RCC 7860 (cell line): Measurements from ENCODE around the gene ZNF664.
A peak's percentile ranks its signal among the peaks of the same experiment; 100 is the strongest.

Experiments
- DNase-seq: peaks from one replicate; pipeline ENCODE4 v3.0.0-alpha.2; 2015; ENCODE audit warnings: low spot score
- FAIRE-seq: peaks from 2 replicates; lab custom pipeline; 2012; peaks lifted over from hg19 to GRCh38; lab: Jason Lieb, UNC

The ZNF664 gene

DNA sequence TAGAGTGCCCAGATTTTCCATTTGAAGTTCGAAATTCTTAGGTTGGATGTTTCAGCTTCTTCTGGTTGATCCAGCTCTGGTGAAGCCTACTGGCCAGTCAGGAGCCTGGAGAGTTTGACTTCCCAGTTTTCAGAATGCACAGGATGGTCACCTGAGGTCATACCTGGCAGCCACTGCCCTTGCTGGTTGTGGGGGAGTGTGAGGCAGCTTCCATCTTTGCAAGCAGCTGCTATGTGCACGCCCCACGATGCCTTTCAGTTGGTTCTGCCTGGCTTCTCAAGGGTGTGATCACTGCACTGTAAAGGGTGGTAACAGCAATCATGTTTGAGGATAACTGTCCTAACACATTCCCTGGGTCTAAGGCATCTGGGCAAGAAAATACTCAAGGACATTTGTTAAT is 15.8 kb upstream of the ZNF664 start:
- DNase-seq, result no peak
- no peak for FAIRE-seq

DNA sequence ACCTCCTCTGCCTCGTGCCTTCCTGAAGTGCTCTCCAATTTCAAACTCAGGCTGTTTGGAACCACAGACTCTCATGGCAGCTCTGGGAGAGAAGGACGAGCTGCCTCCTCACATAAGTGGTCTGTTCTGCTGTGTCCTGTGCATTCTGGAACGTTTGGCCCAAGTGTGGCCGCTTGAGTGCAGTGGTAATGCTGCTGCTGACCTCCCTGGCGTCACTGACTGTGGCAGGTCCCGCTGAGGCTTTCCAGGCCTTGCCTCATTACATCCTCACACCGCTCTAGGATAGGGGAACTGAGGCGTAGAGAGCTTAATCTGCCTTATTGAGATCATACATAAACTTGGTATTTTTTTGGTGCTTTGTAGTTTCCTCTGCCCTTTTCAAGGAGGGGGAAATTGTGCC is 14.6 kb upstream of the ZNF664 start:
- DNase-seq (no peak), FAIRE-seq (no peak)

DNA sequence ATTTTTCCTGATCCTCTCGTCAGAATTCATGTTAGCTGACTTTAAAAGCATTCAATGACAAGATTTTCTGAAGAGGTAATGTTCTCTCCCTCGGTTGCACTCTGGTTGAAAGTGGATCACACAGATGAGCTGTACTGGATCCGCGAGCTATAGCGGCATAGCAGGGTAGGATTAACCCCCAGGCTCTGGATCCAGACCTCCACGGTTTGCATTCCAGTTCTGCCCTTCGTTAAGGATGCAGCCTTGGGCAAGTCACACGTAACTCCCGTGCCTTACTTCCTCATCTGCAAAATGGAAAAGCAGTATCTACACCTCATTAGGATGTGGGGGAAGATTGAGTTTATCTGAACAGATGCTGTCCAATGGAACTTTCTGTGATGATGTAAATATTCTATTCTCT is 14.1 kb upstream of the ZNF664 start:
- DNase-seq, result no peak
- no peak for FAIRE-seq

DNA sequence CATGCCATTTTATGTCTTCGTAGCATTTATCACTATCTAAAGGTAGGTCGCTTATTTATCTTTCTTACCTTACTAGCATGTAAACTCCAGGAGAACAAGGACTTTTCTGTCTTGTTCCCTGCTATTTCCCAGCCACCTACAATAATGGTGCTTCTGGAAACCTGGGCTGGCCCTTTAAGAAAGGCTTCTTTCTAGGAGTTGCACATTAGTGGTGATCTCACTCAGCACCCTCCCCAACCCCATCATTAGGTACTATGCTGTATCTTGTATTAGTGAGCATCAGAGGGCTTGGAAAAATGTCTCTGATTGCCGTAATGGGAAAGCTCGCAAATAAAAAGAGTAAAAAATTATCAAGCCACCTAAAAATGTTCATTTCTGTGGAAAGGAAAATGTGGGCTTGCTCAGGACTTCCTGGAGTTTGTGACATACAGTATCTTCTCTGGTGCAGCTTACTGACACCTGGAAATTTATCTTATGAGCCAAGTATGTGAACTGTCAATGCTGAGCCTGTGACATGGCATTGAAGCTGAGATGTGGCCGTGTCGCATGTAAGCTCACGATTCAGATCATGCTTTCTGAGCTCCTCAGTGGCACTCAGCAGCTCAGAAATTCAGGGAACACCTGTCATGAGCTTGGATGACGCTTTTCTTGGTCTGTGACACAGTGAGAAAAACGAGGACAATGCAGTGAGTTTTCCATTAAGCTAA is 12.8 kb upstream of the ZNF664 start:
- DNase-seq, result no peak
- no peak for FAIRE-seq

DNA sequence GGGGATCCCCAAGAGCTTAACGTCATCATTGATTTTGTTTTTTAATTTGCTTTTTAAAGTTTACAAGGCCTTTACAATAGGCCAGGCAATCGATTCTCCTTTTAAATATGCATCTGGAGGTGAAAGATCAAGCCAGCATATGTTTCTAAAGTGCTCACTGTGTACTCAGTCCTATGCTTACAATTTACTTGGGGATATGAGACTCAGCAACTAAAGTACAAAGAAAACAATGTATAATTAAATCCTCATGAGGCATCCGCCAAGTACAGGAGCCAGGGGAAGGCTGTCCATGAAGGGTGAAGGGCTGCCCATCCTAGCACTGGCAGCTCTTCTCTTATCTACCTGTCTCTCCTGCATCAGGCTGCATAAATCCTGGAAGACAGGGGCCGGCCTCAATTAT is 12.2 kb upstream of the ZNF664 start:
- DNase-seq, result no peak
- FAIRE-seq, result no peak

DNA sequence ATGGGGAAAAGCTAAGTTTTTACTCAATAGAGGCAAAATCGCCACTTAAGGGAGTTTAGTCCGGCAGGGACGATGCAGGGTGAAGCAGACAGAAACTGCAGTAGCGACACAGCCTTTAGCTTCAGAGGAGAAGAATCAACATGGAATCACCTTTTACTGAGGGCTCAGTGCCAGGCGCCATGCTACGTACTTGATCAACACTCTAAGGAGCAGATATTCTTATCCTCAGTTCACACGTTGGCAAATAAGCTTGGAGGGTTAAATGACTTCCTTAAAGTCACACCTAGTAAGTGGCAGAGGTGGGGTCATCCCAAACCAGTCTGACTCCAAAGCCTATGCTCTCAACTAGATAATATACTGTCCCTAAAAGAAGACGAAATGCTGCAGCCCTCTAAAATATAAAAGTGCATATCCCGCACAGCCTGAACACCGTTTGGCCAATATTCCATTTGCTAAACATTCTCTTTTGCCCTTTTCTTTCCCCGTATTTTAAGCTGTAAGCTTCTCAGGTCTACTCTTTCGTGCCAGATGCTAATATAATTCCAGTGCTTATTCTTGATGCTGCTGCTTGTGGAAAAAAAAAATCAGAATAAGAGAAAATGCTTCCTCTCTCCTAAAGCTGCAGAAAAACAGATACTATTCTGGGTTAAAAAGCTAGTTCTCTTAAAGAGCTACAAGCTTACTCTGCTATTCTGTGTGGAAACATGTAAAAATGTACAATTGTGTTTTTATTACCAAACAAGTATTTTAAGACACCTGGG is 11.2 kb upstream of the ZNF664 start:
- FAIRE-seq (no peak), DNase-seq (no peak)

DNA sequence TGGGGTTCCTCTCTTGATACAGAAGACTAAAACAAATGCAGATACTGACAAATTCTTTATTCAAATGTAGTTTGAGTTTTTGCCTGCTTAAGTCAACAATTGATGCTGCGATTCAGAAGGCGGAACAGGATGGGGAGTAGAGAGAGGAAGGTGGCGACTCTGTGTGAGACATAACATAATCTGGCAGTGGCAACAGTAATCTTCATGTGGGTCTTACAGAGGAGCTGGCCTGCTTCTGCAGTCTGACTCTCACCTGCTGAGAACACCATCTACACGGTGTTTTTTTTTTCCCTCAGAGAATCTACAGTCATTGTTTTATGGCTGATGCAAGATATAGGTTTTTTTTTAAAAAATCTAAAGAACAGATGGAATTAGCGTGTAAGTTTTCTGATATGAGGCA is 10.5 kb upstream of the ZNF664 start:
- DNase-seq, result no peak
- FAIRE-seq, result no peak

DNA sequence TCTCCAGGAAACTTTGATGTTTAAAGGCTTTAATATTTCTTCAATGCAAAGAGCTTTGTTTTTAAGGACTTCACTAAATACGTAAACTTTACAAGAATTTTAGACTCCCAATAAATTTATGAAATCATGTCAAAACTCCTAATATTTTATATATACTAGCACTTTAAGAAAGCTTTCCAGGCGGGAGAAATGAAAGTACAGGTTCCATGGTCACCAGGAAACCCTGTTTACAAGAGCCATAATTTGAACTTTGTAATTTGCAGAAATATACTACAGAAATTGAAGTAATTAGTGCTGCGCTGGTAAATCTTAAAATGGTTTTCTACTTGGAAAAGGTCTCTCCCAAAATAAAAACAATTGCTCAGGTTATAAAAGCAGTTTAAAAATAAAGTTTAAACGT is 9.2 kb upstream of the ZNF664 start:
- FAIRE-seq (no peak), DNase-seq (no peak)

DNA sequence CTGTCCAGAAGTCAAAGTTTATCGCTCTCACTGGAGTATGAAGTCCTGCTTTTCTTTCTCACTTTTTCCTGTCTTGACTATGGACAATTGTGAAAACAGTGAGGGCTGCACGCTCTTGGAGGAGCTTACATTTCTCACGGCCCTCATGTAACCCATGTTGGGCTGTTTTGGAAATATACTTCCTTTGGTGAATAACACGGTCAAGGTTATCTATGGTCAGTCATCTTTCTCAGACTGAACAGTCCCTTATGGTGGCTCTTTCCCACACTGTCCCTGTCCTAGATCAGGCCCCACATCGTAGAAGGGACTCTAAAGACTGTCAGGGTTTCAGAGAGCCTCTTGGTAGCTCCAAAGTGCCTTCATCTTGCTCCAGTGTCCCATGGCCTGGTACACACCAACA is 7.6 kb upstream of the ZNF664 start:
- DNase-seq, result no peak
- no peak for FAIRE-seq

DNA sequence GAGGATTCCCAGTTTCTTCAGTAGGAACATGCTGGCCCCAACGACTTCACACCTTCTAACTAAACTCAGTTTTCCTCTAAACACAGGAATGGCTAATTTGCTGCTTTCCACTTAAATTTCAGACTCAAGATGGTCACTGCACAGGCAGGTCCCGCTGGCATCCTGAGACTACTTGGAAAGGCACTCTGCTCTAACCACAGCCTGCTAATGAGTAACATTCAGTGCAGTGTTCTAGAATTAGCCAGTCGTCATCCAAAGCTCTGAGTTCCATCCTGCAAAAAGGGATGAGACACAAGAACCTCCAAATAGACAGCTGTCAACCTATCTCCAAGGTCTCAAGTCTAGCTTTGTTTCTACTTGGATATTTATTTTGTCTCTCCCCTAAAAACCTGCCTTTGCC is 6.4 kb upstream of the ZNF664 start:
- DNase-seq (peak; percentile 64), FAIRE-seq (peak; percentile 88)

DNA sequence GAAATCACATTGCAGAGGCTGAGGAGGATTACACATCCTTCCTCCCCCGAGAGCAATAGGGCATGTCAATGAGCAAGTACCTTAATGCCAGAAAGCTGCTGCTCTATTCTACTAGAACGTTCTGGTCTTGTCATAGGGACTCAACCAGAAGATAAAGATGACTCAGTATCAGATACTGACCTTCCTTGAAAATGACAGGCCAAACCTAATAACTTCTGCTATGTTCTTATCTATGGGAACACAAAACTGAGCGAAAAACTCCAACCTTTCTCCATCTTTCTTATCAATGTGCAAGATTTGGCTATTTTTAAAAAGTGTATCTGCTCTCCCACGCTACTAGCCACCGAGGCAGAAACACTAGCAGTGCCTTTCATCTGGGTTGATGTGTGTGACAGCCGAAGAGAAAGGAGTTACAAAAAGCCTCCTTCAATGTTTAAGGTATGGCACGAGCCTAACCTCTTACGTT is 5.9 kb upstream of the ZNF664 start:
- DNase-seq (peak; percentile 69), FAIRE-seq (no peak)

DNA sequence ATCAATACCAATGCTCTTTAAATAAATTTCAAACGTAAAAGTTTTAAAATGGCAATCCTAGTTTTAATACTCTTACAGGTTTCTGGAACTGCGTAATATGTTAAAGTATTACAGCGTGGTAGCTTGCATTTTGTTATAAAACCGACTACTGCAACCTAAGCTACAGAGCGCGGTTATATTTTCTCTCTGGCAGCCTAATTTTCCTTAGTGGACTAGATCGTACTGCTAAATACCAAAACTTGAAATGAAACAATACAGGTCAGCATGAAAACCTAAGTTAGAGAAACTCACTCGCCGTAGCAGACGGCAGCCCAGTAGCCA is 1.6 kb upstream of the ZNF664 start:
- DNase-seq, result no peak
- no peak for FAIRE-seq

DNA sequence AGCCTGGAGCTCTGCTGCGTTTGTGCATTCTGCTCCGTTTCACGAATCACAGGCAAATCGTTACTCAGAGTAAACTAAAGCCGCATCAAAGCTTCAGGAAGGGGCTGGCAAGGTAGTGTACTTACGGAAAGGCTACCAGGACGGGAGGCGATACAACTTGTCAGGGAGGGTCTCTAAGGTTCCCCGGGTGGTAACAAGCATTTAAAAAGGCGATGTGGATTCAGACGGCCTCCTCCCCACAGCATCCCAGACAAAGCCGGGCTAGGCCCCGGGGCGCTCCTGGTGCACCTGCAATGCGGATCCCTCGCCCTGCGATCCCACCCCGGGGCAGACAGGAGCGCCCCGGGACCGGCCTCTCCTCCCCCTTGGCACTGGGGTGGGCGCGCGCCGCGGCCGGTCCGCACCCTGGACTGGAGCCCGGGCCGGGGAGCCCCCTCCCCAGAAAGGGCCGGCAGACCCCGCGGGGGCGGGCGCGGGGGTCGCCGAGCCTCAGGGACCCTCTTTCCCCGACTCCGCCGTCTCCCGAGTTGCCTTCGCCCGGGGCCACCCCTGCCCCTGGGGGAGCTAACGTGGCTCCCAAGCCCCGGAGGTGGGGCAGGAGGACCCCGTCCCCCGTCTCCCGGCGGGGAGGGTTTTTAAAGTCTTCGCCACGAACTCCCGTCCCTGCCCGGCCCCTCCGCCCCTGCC is 1.1 kb upstream of the ZNF664 start:
- DNase-seq (peak; percentile 22), FAIRE-seq (no peak)

DNA sequence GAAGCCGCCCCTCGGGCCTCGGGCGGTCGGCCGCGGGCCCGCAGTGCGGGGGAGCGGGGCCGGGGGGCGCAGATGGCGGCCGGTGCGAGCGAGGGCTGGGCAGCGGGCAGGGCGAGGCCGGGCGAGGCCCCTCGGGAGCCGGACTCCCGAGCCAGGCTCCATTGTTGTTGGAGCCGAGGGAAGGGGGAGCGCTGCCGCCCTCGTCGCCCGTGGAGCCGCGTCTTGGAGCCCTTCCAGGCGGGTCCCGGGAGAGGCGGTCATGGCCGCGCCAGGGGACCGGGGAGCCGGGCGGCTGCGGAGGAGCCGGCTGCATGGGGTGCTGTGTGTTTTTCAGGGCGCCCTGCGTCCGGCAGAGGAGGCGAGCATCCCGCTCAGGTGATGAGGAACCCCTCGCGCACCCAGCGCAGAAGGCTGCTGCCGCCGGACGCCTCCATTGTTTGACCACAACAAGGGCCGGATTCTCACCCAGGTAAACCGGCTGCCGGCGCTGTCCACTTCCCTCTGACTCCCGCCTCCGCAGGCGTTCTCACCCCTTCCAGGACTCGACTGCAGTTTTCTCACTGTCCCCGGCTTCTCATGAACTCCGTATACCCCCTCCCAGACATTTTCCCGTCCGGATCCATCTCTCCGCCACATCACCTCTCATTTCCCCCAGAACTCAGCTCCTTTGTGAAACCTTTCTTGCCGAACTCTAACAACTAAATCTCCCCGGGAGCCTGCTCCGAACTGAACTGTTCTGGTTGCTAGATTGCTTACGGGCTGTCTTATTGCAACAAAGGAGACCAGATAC is 732 bp downstream of the ZNF664 start:
- FAIRE-seq, result no peak
- DNase-seq, result no peak

DNA sequence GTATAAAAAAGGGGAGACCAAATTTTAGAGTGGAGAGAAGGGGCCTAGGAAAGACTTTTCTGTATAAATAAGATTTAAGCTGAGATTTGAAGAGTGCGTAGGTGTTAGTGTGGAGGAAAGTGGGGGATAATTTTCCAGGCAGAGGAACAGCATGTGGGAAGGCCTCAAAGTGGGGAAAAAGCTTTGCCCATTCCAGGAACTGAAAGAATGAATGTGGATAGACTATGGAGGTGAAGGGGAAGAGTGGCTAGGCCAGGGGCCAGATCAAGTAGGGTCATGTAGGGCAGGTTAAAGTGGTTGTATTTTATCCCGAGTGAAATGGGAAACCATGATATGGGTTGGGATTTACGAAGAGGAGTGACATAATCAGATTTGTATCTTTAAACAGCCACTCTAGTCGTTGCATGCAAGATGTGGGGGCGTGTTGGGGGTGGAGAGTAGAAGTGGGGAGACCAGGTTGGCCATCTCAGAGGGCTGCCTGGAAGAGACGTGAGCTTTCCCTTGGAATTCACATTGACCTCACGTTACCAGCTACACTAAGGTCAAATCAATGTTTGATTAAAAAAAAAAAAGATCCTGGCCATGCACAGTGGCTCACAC is 3.3 kb downstream of the ZNF664 start:
- DNase-seq, result no peak
- FAIRE-seq, result no peak

DNA sequence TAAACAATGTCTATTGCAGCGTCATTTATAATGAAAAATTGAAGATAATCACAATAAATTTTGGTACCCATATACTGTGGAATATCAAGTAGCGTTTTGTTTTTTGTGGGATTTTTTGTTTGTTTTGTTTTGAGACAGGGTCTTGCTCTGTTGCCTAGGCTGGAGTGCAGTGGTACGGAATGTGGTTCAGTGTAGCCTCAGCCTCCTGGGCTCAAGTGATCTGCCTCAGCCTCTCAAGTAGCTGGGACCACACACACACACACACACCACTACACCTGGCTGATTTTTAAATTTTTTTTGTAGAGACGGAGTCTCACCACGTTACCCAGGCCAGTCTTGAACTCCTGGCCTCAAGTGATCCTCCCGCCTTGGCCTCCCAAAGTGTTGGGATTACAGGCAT is 6.6 kb downstream of the ZNF664 start:
- no peak for DNase-seq
- no peak for FAIRE-seq

DNA sequence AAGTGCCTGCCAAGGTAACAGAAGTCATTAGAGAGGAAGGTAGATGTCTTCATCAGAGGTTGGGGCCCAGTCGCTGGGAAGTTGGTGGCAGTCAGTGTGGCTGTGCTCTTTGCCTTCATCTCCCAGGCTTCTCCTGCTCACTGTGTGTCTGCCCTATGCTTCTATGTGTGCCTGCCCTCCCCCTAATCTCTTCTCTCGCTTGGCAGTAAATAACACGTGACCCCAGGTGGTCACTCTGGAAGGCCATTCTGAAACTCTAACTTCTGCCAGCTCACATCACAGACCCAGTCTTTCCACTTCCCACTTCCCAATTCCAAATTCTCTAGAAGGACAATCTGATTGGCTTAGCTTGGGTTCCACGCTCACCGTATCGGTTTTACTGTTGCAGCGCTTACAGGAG is 9.3 kb downstream of the ZNF664 start:
- no peak for FAIRE-seq

DNA sequence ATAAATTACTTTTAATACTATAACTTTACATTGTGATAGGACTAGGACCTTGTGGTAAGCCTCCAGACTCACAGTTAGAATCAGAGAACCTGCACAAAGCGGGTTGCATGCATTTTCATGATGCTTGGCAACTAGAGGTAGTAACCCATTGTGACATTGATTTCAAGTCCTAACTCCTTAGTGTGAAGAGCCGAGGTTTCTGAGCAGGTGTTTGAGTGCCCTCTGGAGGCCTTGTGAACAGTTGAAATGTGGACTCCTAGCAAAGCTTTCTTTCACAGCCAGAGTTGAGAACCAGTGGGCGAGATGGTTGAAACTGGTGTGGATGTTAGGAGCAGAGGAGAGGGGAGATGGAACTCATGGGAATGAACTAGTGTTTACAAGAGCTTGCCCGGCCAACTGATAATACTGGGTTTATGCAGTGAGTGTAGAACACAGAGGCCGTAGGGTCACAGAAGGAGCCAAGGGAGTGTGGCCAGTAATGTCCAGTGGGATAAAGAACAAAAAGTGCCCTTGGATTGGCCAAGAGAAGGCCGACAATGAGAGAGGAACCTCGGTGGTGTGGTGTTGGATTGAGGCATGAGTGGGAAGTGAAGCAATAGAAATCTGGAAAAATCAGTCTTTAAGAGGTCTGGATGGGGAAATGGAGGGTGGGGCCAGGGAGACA is 10.9 kb downstream of the ZNF664 start:
- FAIRE-seq (no peak), DNase-seq (peak; percentile 52)

More for the DNA sequence above, 9.3 kb downstream of the ZNF664 start:
- DNase-seq, result no peak

DNA sequence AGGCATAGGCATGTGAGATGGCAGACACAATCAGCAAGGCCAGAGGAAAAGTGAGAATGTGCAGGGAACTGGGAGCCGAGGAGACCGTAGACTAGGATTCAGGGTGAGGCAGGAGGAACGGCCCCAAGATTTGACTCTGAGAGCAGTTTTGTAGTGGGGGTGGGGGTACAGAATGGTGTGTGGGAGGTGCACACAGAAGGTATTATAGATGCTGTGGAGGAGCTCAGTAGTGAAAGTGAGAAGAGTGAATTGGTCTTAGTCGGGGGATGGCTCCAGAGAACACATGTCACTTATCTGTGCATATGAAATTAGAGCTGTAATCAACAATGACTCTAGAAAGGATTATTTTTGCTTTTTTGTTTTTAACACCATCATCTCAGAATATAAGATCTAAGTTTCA is 11.9 kb downstream of the ZNF664 start:
- no peak for FAIRE-seq
- DNase-seq, result no peak

DNA sequence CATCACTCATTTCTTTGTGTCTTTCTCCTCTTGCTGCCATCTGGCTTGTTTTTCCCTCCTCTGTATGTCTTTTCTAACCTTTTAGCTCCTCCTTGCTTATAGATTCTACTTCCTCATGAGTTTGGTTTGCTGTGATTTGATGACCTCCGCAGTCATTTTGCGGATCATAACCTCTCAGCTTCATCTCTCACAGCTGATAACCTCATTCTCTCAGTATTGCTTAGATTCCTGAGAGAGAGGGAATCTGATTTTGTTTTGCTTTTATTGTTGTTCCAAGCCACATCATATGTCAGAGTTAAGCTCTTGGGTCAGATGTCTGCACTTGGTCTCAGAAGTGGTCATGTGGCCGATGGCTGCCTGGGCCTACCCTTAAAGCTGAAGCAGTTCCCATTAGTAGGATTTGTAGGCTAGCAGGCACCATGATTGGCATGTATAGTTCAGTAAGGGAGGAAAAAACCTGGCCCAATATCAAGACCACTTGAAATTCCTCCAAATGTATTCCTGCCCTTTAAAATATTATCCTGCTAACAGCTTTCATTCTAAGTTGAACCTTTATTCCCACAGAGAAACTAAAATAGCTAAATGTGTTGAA is 13.5 kb downstream of the ZNF664 start:
- DNase-seq (no peak), FAIRE-seq (no peak)
